Keratinocyte (primary cell): ENCODE measurements around the gene PTPN14.

Experiments used
- EZH2 ChIP-seq: IDR thresholded peaks from one replicate; pipeline ENCODE4 v1.6.1; 2012; ENCODE audit warnings: inconsistent platforms, mild to moderate bottlenecking, low read length, moderate library complexity
- TF ChIP-seq, protein P1 (sequence below), 3 experiments: IDR thresholded peaks in 1 of 3; conservative IDR thresholded peaks in 1 of 3; optimal IDR thresholded peaks in 1 of 3; 2 replicates in 2 of 3; 3 replicates in 1 of 3; pipeline versions ENCODE3 to v1.5.1; 2011; ENCODE audit warnings: low read length in 3 of 3, mild to moderate bottlenecking in 3 of 3, moderate library complexity in 2 of 3, control low read depth in 1 of 3, inconsistent platforms in 1 of 3; ENCODE audit not compliant: insufficient read depth in 2 of 3; ENCODE audit errors: extremely low read depth in 1 of 3

- TF ChIP-seq, protein P1, sequence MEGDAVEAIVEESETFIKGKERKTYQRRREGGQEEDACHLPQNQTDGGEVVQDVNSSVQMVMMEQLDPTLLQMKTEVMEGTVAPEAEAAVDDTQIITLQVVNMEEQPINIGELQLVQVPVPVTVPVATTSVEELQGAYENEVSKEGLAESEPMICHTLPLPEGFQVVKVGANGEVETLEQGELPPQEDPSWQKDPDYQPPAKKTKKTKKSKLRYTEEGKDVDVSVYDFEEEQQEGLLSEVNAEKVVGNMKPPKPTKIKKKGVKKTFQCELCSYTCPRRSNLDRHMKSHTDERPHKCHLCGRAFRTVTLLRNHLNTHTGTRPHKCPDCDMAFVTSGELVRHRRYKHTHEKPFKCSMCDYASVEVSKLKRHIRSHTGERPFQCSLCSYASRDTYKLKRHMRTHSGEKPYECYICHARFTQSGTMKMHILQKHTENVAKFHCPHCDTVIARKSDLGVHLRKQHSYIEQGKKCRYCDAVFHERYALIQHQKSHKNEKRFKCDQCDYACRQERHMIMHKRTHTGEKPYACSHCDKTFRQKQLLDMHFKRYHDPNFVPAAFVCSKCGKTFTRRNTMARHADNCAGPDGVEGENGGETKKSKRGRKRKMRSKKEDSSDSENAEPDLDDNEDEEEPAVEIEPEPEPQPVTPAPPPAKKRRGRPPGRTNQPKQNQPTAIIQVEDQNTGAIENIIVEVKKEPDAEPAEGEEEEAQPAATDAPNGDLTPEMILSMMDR (optimal IDR thresholded peaks at IDR 0.05 in 1 of 3, IDR thresholded peaks at IDR 0.05 in 1 of 3, conservative IDR thresholded peaks at IDR 0.05 in 1 of 3; ENCODE audit: extremely low read depth in 1 of 3, insufficient read depth in 2 of 3, low read length in 3 of 3): no peak
- no peak for TF ChIP-seq EZH2
Measured at GRCh38 chr1:214541693-214542092, 9.7 kb downstream of the PTPN14 start.
